ENCODE results near the gene SCG3.

SCG3 gene

DNA sequence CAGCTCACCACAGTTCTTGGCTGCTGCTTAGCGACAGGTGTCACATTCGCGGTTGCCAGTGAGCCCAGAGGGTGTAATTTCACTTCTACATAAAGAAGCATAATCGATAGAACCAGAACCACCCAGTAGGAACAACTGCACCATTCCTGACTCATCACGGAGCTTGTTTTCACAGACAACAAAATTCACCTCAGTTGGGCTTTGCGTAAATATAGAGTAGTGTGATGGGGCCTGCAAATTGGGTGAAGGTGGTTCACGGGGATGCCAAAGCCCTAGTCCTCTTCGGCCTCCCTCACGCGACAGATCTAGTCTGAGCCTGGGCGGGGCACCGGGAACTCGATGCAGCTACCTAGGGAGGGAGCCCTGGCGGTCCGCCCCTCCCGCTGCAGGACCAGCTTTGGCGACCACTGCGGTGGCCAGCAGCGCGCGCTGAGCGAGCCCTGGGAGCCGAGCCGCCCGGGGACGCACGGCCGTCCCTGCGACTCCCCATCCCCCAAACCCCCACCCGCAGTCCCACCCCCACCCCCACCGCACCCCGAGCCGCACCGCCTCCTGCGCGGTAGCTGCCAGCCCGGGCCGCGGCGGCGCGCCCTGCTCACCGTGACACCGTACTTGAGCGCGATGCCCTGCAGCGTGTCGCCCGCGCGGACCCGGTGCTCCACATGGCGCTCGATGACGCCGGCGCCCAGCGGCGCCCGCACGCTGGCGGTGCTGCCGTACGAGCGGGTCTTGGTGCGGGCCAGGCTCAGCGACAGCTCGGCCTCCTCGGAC lies 55.6 kb downstream of the SCG3 start:
- H3K4me3 ChIP-seq (ENCODE audit: low read depth, low read length), result peak overlapping the region; percentile 90
- TF ChIP-seq, protein P1, sequence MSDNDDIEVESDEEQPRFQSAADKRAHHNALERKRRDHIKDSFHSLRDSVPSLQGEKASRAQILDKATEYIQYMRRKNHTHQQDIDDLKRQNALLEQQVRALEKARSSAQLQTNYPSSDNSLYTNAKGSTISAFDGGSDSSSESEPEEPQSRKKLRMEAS (IDR thresholded peaks at IDR 0.05; ENCODE audit: low read depth, low read length), result peak; percentile 84
- TF ChIP-seq MYC (IDR thresholded peaks at IDR 0.05; ENCODE audit: low read depth, low read length), result peak; percentile 84
- TF ChIP-seq, protein P2, sequence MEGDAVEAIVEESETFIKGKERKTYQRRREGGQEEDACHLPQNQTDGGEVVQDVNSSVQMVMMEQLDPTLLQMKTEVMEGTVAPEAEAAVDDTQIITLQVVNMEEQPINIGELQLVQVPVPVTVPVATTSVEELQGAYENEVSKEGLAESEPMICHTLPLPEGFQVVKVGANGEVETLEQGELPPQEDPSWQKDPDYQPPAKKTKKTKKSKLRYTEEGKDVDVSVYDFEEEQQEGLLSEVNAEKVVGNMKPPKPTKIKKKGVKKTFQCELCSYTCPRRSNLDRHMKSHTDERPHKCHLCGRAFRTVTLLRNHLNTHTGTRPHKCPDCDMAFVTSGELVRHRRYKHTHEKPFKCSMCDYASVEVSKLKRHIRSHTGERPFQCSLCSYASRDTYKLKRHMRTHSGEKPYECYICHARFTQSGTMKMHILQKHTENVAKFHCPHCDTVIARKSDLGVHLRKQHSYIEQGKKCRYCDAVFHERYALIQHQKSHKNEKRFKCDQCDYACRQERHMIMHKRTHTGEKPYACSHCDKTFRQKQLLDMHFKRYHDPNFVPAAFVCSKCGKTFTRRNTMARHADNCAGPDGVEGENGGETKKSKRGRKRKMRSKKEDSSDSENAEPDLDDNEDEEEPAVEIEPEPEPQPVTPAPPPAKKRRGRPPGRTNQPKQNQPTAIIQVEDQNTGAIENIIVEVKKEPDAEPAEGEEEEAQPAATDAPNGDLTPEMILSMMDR (IDR thresholded peaks at IDR 0.05; ENCODE audit: low read depth, low read length), result no peak
- peak; percentile 71 for DNase-seq (ENCODE audit: low read depth)

DNA sequence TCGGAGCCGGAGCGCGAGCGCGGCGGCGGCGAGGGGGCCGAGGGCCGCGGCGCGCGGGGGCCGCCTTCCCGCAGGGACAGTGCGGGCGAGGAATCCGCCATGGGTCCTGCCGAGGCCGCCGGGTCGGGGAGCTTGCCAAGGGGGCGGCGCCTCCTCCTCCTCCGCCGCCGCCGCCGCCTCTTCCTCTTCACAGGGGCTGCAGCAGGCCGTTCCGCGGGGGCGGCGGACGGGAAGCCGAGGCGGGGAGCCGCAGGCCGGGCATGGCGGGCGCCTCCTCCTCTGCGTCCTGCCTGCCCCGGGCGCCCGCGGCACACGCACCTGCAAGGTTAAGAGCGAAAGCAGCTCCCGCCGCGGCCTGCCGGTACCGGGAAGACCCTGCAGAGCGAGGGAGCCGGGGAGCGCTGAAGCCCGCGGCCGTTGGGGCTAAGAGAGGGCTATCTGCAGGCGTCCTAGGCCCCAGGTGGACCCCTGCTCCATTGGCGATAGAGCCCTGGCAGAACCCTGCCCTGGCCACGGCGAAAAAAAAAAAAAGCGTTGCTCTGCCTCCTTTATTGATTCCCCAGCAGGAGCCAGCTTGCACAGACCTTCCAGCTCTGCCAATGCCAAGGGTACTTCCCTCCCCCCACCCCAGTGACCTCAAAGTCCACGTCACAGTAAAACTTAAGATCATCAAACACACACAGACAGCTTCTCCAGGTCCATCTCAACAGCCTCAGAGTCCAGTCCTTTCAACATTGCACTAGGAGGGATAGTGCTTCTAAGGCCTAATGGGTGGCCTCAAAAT lies 56.4 kb downstream of the SCG3 start, which contains the start of gene LYSMD2:
TSS of gene LYSMD2 (minus strand) at position 134 of the 784 bp plus-strand sequence. CDS start at position 101, 33 bp downstream.
- H3K4me3 ChIP-seq (ENCODE audit: low read depth, low read length), result peak within 1 kb of the TSS; percentile 90
- TF ChIP-seq POLR2A (IDR thresholded peaks at IDR 0.05; ENCODE audit: extremely low read depth, insufficient read length), result peak; percentile 62
- TF ChIP-seq MYC (IDR thresholded peaks at IDR 0.05; ENCODE audit: low read depth, low read length), result no peak
- DNase-seq (ENCODE audit: low read depth), result peak; percentile 88

DNA sequence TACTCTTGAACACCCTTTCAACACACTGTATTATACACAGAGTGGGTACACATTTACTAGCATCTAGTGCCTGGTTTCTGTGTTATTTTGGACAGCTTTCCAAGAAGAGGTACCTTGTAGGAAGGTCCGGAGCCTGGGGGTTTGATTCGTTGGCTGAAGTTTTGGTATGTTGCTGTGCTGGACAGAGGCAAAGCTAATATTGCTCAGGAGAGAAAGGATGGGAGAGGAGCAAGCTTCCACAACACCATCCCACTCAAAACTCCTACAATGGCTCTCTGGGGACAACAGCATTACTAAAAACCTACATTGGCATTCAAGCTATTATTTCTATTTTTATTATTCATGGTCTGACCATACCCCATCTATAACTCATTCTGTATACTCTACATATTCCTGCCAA lies 57.2 kb downstream of the SCG3 start:
- DNase-seq (ENCODE audit: low read depth), result no peak
- H3K4me3 ChIP-seq (ENCODE audit: low read depth, low read length), result no peak overlapping the region
- TF ChIP-seq, protein P2 (IDR thresholded peaks at IDR 0.05; ENCODE audit: low read depth, low read length), result no peak
- TF ChIP-seq MYC (IDR thresholded peaks at IDR 0.05; ENCODE audit: low read depth, low read length) (no peak), POLR2A (IDR thresholded peaks at IDR 0.05; ENCODE audit: extremely low read depth, insufficient read length) (no peak)
- TF ChIP-seq, protein P1 (IDR thresholded peaks at IDR 0.05; ENCODE audit: low read depth, low read length), result no peak

DNA sequence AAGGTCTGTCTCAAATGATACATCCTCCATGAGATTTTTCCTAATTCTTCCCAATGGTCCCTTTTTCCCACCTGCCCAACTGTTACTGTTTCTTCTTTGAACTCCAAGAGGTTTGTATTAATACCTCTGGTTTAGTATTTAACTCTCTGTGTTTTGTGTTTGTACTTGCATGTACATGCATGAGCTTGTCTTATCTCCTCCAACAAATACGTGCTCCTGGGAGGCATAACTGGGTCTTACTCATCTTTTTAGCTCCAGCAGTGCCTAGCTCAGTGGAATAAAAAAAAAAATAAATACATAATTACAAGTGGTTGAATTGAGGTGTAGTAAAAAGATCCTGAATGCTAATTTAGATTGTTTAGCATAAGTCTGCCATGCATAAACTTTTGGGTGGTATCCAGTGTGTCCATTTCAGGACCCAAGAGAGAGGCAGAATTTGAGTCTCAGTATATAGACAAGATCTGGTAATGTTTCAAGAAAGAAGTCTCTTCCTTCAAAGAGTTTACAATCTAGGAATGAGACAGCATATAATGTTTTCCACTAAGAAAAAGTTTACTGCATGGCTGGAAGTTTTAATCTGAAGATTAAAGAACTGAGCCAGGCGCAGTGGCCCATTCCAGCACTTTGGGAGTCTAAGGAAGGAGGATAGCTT lies 57.9 kb downstream of the SCG3 start:
- DNase-seq (ENCODE audit: low read depth), result no peak
- H3K4me3 ChIP-seq (ENCODE audit: low read depth, low read length), result no peak overlapping the region
- TF ChIP-seq, protein P2 (IDR thresholded peaks at IDR 0.05; ENCODE audit: low read depth, low read length), result no peak
- TF ChIP-seq POLR2A (IDR thresholded peaks at IDR 0.05; ENCODE audit: extremely low read depth, insufficient read length) (no peak), MYC (IDR thresholded peaks at IDR 0.05; ENCODE audit: low read depth, low read length) (no peak)
- TF ChIP-seq, protein P1 (IDR thresholded peaks at IDR 0.05; ENCODE audit: low read depth, low read length), result no peak

DNA sequence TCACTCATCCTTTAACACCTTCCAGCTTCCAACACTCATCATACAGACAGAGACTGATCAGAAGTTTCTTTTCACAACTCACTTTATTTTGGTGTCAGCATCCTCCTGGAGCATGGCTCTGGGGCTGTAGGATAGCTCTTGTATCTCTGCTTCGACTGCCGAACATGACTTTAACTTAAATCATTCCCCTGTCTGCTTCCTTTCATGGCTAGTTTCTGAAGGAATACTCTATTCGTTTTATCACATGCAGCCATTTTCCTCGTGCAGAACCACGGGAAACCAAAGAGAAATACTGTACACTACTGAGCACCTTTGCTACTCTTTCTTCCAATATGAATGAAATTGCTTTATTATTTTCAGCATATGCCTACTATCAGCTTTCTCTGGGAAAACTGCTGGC lies 68.0 kb downstream of the SCG3 start:
- DNase-seq (ENCODE audit: low read depth), result no peak
- TF ChIP-seq, protein P1 (IDR thresholded peaks at IDR 0.05; ENCODE audit: low read depth, low read length), result no peak
- TF ChIP-seq POLR2A (IDR thresholded peaks at IDR 0.05; ENCODE audit: extremely low read depth, insufficient read length), result no peak
- TF ChIP-seq, protein P2 (IDR thresholded peaks at IDR 0.05; ENCODE audit: low read depth, low read length), result no peak
- TF ChIP-seq MYC (IDR thresholded peaks at IDR 0.05; ENCODE audit: low read depth, low read length), result no peak
- no peak overlapping the region for H3K4me3 ChIP-seq (ENCODE audit: low read depth, low read length)

Data from NB4 (cell line).